Natural killer cell (primary cell): Measurements from ENCODE around the gene PATJ. TPM values are rescaled to one million over a fixed set of nuclear protein-coding genes. Genes with fewer than 3 reads are reported as not detected.

Experiments used
- ATAC-seq, 3 donors: fragments of 150-1000 bp in 2 of 3; fragments of 200-7000 bp in 1 of 3; cut with Tn5 transposase; 1 replicate in 1 of 3; 2 replicates in 2 of 3; pipeline ENCODE4 v1.10.0; 2021; ENCODE audit warnings: mild to moderate bottlenecking in 2 of 3, moderate library complexity in 2 of 3
- DNase-seq, 2 donors: peaks; one replicate each; pipeline versions ENCODE4 v3.0.0 to v3.0.0-alpha.2; 2013 to 2021; ENCODE audit warnings: mixed read lengths in 1 of 2
- H3K27ac ChIP-seq: one replicate; pipeline ENCODE4 v1.5.1; 2013; ENCODE audit warnings: mild to moderate bottlenecking, low read length
- H3K27me3 ChIP-seq: one replicate; pipeline ENCODE4 v1.6.1; 2013; ENCODE audit warnings: low read length; ENCODE audit not compliant: control insufficient read depth, insufficient read depth
- H3K36me3 ChIP-seq: one replicate; pipeline ENCODE4 v1.6.1; 2013; ENCODE audit warnings: low read length; ENCODE audit not compliant: control insufficient read depth, insufficient read depth
- H3K4me1 ChIP-seq: one replicate; pipeline ENCODE4 v1.6.1; 2013; ENCODE audit warnings: low read length; ENCODE audit not compliant: control insufficient read depth, insufficient read depth
- H3K4me3 ChIP-seq: one replicate; pipeline ENCODE4 v1.5.1; 2013; ENCODE audit warnings: low read length
- H3K9me3 ChIP-seq: one replicate; pipeline ENCODE4 v1.6.1; 2013; ENCODE audit warnings: low read length; ENCODE audit not compliant: control insufficient read depth, insufficient read depth
- H3K27ac Mint-ChIP-seq, 2 donors: one replicate each; pipeline ENCODE4 v1.8.0; 2022; ENCODE audit warnings: mild to moderate bottlenecking in 2 of 2, mixed read lengths in 2 of 2, moderate library complexity in 1 of 2
- H3K27me3 Mint-ChIP-seq, 2 donors: one replicate each; pipeline ENCODE4 v1.8.0; 2022; ENCODE audit warnings: low read depth in 2 of 2, mixed read lengths in 2 of 2
- H3K36me3 Mint-ChIP-seq: one replicate; pipeline ENCODE4 v1.8.0; 2022; ENCODE audit warnings: mixed read lengths
- H3K4me1 Mint-ChIP-seq, 2 donors: one replicate each; pipeline ENCODE4 v1.8.0; 2022; ENCODE audit warnings: mixed read lengths in 2 of 2
- H3K4me3 Mint-ChIP-seq: one replicate; pipeline ENCODE4 v1.8.0; 2022; ENCODE audit warnings: mild to moderate bottlenecking, moderate library complexity, mixed read lengths
- H3K9me3 Mint-ChIP-seq, 2 donors: one replicate each; pipeline ENCODE4 v1.8.0; 2022; ENCODE audit warnings: mixed read lengths in 2 of 2
- CTCF ChIP-seq: fragments of 200-600 bp; IDR thresholded peaks from one replicate; pipeline ENCODE4 v1.8.0; 2022; ENCODE audit warnings: antibody characterized with exemption
- WGBS: methylation state at CpG from one replicate; pipeline ENCODE4 v1.1.7; 2013; ENCODE audit warnings: missing lambda C conversion rate; ENCODE audit not compliant: insufficient coverage; 5-methylcytosine and 5-hydroxymethylcytosine counted together
- intact Hi-C: fragments of 100-400 bp; cut with micrococcal nuclease; formaldehyde crosslinking; loops from one replicate; pipeline ENCODE4 v1.14.2; 2022
- total RNA-seq, 4 donors: library from RNA; stranded (reverse); fragments of 120-200 nt in 1 of 4; gene quantifications; one replicate each; pipeline versions ENCODE4 v1.2.3 to v1.2.4, GENCODE V29; 2013 to 2022

The PATJ gene
- total RNA-seq, 3 donors from 2014 or later (not counting 1 experiment from before 2014, with no cell fraction given): 15.0 to 18.5 (median 16.7) TPM

DNA sequence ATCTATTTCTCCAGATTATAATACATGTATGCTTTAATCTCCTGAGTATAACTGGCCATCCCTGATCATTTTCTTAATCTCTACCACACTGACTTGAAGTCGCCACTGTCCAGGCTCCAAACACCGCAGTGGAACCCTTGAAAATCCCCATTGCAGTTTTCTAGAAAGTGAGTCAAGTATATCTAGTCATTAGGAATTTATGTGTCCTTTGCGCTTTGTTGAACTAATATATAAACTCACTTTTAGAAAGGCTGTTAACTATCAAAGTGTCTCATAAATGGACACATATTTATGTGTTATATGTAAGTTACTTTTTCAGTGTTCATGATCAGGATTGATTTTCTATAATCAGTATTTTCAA, 211.5 kb downstream of the PATJ start:
- no peaks in the 10 kb centered on the region for H3K27me3 ChIP-seq
- ATAC-seq (no peak), DNase-seq (no peak)
- H3K27ac Mint-ChIP-seq: no peak overlapping the region
- H3K27ac ChIP-seq: no peak overlapping the region
- no peaks in the 10 kb centered on the region for H3K9me3 ChIP-seq
- H3K9me3 Mint-ChIP-seq: no peaks in the 10 kb centered on the region
- H3K36me3 Mint-ChIP-seq: no peaks in the 10 kb centered on the region
- no peaks in the 10 kb centered on the region for H3K4me1 Mint-ChIP-seq
- intact Hi-C loops: no loop called here
- no peaks in the 10 kb centered on the region for H3K27me3 Mint-ChIP-seq
- 90% methylated on average over 2 of the region's 3 CpGs for WGBS
- H3K36me3 ChIP-seq: no peaks in the 10 kb centered on the region
- H3K4me3 Mint-ChIP-seq: no peak overlapping the region
- no peak for TF ChIP-seq CTCF
- no peaks in the 10 kb centered on the region for H3K4me1 ChIP-seq
- no peak overlapping the region for H3K4me3 ChIP-seq

DNA sequence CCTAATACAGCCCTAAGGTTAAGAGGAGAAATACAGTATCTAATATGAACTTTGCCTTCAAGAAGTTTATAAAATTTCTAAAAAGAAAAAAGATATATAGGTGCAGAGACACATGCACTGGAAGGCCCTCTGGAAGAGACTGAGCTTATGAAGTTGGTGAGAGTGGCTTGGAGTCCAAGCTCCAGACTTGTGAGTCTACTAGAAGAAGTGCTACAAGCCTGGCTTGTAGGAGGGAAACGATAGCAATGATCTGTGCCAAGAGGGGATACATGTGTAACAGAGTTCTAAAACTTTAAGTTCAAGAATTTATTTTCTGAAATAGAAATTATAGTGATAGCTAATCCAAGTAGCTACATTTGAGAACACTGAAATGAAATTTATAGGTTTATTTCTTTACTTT, 213.0 kb downstream of the PATJ start:
- Histone ChIP-seq H3K9me3 (no peaks in the 10 kb centered on the region), H3K36me3 (no peaks in the 10 kb centered on the region), H3K27me3 (no peaks in the 10 kb centered on the region), H3K4me1 (no peaks in the 10 kb centered on the region), H3K4me3 (no peak overlapping the region), H3K27ac (no peak overlapping the region)
- no peak overlapping the region for H3K27ac Mint-ChIP-seq
- H3K4me1 Mint-ChIP-seq: no peaks in the 10 kb centered on the region
- intact Hi-C loops: no loop called here
- 79% methylated on average over 1 of the region's 1 CpG for WGBS
- no peaks in the 10 kb centered on the region for H3K36me3 Mint-ChIP-seq
- no peaks in the 10 kb centered on the region for H3K27me3 Mint-ChIP-seq
- TF ChIP-seq CTCF: no peak
- no peak overlapping the region for H3K4me3 Mint-ChIP-seq
- ATAC-seq (no peak), DNase-seq (no peak)
- no peaks in the 10 kb centered on the region for H3K9me3 Mint-ChIP-seq

DNA sequence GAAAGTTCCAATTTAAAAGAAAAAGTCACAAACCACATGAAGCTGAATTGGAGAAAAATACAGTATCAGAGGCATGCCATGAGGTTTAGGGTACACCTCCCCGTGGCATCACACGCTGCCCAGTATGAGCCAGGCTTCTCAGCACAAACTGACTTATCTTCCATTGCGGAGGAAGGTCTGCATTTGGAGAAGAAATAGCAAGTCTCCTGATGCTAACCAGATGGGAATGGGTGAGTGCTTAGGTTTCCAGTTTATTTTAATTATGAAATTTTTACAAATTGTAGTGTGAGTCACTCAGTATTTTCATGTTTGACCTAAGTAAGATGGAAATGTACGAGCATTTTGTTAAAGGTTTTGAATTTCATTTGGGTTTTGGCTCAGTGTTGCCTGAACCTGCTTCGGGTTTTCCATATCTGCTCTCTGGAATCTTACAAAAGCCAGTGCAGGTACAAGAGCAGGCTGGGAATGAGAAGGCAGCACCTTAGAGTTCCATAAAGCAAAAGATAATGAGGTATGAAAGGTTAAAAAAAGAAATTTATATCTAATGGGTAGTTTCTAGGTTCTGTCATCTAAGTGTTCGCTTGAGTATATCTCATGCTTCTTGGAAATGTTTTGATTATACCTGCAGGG, 213.9 kb downstream of the PATJ start:
- DNase-seq (no peak), ATAC-seq (no peak)
- H3K4me1 ChIP-seq: no peaks in the 10 kb centered on the region
- Mint-ChIP-seq H3K4me3 (no peak overlapping the region), H3K27me3 (no peaks in the 10 kb centered on the region), H3K27ac (no peak overlapping the region), H3K4me1 (no peaks in the 10 kb centered on the region), H3K9me3 (no peaks in the 10 kb centered on the region), H3K36me3 (no peaks in the 10 kb centered on the region)
- no peaks in the 10 kb centered on the region for H3K36me3 ChIP-seq
- H3K4me3 ChIP-seq: no peak overlapping the region
- H3K27ac ChIP-seq: no peak overlapping the region
- WGBS: 91% methylated on average over 6 of the region's 6 CpGs
- H3K27me3 ChIP-seq: no peaks in the 10 kb centered on the region
- intact Hi-C loops: no loop called here
- TF ChIP-seq CTCF: no peak
- H3K9me3 ChIP-seq: no peaks in the 10 kb centered on the region

GRCh38 chr1:61956784-61957183, 214.5 kb downstream of the PATJ start:
- Mint-ChIP-seq H3K36me3 (no peaks in the 10 kb centered on the region), H3K9me3 (no peaks in the 10 kb centered on the region), H3K4me3 (no peak overlapping the region), H3K4me1 (no peaks in the 10 kb centered on the region), H3K27ac (no peak overlapping the region), H3K27me3 (no peaks in the 10 kb centered on the region)
- Histone ChIP-seq H3K4me3 (no peak overlapping the region), H3K27ac (no peak overlapping the region), H3K9me3 (no peaks in the 10 kb centered on the region), H3K4me1 (no peaks in the 10 kb centered on the region), H3K36me3 (no peaks in the 10 kb centered on the region), H3K27me3 (no peaks in the 10 kb centered on the region)
- DNase-seq (no peak), ATAC-seq (no peak)
- intact Hi-C loops: no loop called here
- no peak for TF ChIP-seq CTCF
- WGBS: 78% methylated on average over 2 of the region's 2 CpGs
